HG02588 (cell line): ENCODE data around the gene ALK.

Source experiments
- ATAC-seq: cut with Tn5 transposase; IDR thresholded peaks from one replicate; pipeline ENCODE4 v1.9.1; 2021; ENCODE audit warnings: mild to moderate bottlenecking, moderate library complexity; ENCODE audit not compliant: unreplicated experiment

The ALK gene

GRCh38 chr2:29308366-29308765 is 613.0 kb downstream of the ALK start:
- no peak for ATAC-seq

- ATAC-seq = no peak
Observed at GRCh38 chr2:29307519-29307918, 613.9 kb downstream of the ALK start.

DNA sequence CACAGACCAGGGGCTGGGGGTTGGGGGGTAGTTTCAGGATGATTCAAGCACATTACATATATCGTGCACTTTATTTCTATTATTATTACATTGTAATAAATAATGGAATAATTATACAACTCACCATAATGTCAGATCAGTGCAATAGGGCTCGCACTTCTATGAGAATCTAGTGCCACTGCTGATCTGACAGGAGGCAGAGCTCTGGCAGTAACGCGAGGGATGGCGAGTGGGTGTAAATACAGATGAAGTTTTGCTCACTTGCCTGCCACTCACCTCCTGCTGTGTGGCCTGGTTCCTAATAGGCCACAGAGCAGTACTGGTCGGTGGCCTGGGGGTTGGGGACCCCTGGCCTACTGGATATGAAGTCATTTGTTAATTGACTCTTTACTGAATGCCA is 615.6 kb downstream of the ALK start:
- no peak for ATAC-seq

GRCh38 chr2:29304399-29305060 is 616.9 kb downstream of the ALK start:
- ATAC-seq = no peak

DNA sequence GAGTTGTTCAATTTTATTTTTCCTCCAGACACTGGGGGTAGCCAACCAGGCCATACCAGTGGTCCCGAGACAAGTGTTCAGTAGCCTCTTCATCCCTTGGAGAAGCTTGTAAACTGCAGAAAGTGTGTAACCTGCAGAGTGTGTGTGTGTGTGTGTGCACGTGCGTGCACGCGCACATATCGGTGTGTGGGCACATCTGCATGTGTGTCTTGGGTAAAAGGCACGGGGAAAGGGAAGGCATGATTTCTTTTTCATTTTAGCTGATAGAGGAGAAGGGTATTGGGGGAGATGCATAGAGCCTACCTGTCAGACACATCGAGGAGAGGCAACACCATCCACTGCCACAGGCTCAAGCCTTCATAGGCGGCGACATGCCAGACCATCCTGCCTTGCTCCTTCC is 624.8 kb downstream of the ALK start:
- ATAC-seq = no peak

- no peak for ATAC-seq
Observed at GRCh38 chr2:29295845-29296244, 625.5 kb downstream of the ALK start.

DNA sequence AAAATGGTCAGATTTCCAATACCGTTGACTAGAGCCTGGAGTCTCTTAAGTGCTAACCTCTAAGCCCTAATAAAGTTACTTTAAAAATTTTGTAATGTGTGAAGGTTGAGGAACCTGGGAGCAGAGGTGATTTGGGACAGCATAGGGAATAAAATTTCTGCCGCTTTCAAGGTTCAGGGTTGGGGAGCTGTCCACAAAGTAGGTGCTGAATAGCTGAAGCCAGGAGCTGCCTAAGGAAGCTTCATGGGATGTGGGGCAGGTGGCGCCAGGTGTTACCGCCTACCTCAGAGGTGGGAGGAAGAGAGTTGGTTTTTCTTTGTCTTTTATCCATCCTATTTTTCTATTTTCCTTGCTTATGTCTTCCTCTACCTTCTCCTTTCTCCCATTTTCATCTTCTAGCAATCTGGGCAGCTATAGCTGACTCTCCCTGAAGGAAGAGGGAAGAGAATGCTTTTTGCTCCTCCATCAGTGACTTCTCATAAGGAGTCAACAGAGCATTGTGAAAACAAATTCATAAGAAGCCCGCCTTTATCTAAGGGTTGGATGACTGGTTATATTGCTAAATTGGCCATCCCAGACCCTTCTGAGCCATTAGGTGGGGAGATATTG is 627.5 kb downstream of the ALK start:
- ATAC-seq = no peak

DNA sequence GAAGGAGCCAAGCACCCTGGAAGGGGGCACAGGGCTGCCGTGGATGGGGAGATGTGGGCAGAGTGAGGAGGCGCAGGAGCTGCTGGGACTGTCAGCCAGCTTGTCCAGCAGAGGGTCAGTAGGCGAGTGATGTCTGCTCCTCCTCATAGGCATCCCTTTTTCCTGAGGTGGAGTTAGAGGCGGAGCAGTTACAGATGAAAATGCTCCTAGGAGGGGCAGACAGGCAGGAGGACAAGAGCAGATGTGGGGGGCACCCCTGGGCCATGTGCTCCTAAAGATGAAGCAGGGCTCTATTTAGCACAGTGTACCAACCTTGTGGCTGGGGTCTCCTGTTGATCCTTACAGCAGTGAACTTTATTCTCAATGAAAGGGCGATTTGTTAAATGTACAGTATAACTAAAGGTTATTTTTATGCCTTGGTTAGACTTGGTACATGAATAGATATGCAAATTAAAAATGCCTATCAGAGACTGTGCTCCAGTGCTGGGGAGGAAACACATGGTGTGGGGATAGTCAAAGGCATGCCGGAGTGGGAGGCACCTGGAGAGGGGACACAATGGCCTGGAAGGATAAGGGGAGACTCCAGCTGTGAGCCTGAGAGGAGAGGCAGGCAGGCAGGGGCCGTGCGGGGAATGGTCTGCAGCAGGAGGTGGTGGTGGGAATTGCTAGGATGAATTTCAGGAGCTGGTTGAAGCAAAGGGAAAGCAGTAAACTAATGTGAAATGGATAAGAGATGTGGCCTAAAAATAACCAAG is 630.9 kb downstream of the ALK start:
- no peak for ATAC-seq

GRCh38 chr2:29284671-29285070 is 636.7 kb downstream of the ALK start:
- no peak for ATAC-seq

GRCh38 chr2:29281916-29282247 is 639.5 kb downstream of the ALK start:
- no peak for ATAC-seq

- no peak for ATAC-seq
Observed at GRCh38 chr2:29281086-29281915, 640.1 kb downstream of the ALK start.

DNA sequence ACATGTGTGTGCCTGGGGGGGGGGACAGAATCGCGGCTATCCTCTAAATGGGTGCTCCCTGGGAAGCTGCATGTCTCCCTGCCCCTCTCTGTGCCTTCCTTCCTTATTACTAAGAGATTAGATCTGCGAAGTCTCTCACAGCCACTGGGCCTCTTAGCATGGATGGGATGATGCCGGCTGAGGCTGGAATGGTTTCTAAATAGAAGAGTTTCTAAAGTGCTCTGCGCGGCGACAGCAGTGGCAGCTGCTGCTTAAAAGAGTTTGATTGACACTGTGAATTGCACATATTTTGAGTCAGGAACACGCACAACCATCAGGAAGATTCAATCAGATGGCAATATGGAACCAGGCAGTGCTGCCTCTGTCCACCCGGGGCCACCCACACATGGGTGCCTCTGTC is 642.4 kb downstream of the ALK start:
- ATAC-seq = no peak

GRCh38 chr2:29276151-29276550 is 645.2 kb downstream of the ALK start:
- ATAC-seq = no peak

DNA sequence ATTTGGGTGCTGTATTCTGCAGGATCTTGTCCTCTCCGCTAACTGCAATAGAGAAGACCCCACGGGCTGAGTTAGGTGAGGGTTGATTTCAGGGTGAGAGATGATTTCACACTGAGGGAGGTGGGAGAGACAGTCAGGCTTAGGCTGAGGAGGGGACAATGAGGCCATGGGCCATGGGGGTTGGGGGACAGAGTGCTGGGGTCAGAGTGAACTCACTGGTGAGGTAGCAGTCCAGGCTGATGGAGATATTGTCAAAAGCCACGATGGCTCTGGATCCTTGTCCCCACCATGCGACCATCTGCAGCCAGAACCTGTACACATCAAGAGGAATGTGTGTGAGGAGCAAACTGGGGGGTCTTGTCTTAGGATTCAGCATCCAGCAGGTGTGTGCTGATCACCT is 646.2 kb downstream of the ALK start:
- ATAC-seq = no peak

DNA sequence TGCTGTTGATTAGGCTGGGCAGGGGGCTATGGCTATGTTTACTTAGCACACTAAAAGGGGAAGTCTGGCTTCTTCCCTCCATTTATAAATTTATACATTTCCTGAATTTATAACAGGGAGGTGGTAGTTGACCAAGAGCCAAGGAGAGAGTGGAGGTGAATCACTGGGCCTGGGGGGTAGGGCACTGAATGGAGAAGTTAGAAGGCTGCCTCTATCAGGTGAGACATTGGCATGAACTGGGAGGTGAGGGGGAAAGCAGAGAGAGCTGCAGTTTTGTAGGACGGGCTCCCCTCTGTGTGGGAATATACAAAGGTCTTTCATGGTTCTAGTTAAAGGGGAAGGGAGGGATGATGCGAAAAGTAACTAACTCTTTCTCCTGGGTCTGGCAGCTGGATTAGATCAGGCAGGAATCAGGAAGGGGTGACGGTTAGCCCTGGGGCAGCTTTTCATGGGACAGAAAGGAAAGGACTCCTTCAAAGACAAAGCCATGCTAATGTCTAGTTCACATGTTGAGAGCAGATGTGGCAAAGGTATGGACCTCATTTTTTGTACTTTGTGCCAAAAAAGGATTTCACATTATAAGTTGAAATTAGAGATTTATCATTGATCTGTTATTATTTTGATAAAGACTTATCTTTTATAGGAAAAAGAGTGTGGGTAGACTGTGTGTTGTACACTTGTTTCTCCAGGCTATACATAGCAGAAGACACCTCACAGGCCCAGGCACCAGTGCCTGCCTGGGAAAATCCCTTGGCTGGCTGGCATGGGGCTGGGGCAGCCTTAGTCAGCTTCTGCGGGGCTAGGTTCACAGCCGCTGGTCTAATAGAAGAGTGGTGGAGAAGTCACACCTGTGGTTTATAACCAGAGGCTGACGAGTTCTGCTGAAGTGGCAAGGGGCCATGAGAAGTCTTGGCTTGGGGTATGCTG is 647.4 kb downstream of the ALK start:
- ATAC-seq = no peak

DNA sequence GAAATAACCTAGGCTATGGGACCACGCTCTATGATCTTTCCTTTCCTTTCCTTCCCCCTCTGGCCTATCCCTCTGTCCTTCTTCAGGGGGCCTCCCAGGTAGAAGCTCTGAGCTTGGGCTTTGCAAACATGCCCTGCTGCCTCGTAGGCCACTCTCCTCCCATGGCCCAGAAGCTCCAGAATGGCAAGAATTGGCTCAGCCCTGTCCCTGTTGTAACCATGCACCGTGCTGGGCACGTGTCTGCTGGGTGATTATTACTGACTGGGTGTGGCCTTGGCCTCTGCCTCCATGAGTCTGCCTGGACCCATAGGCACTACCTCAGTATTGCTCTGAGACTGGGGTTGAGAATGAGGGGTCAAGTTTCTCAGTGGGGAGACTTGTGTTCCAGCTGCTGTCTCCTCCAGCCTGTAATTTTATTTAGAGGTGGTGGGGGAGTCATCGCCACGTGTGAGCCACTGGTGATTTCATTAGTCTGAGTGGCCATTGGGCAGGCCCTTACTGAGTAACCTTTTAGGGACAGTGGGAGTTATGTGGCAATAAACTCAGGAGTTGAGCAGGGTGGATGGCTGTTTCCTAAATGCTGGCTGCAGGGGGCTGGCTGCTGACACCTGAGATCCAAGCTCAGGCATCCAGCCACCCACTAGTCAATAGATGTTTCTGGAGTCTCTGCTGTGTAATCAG is 648.2 kb downstream of the ALK start:
- ATAC-seq = no peak

DNA sequence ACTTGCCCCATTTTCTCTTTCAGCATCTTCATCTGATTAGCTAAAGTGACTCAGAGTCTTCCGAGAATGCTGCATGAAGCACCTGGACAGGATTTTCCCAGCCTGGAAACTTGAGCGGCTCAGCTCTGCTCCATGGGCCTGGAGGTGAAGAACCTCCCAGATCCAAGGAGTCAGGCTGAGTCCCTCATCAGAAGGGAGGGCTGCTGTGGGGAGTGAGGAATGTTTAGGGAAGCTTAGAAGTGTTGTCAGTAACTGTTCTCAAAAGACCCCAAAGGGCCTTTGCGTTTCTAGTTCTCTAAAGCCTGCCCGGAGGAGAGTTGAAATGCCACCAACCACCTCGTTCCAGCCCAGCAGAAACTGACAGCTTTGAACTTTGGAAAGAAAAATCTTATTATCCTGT is 649.1 kb downstream of the ALK start:
- ATAC-seq = no peak

GRCh38 chr2:29270701-29271121 is 650.7 kb downstream of the ALK start:
- no peak for ATAC-seq

- ATAC-seq = no peak
Observed at GRCh38 chr2:29269765-29270109, 651.6 kb downstream of the ALK start.
